Renal pelvis (tissue), 4 donors: Measurements from ENCODE around the gene TMEM178B. TPM values are rescaled to one million over a fixed set of nuclear protein-coding genes. Genes with fewer than 3 reads are reported as not detected.

Experiments used
- DNase-seq: peaks from one replicate; pipeline ENCODE4 v3.0.0-alpha.2; 2013
- polyA plus RNA-seq, 3 donors: library from polyadenylated mRNA; unstranded; fragments of 120-200 nt; gene quantifications; one replicate each; pipeline ENCODE4 v1.2.1, GENCODE V29; 2013; ENCODE audit not compliant: insufficient read length in 3 of 3

The TMEM178B gene
- polyA plus RNA-seq, 3 donors, result 0.27 to 0.38 (median 0.34) TPM

DNA sequence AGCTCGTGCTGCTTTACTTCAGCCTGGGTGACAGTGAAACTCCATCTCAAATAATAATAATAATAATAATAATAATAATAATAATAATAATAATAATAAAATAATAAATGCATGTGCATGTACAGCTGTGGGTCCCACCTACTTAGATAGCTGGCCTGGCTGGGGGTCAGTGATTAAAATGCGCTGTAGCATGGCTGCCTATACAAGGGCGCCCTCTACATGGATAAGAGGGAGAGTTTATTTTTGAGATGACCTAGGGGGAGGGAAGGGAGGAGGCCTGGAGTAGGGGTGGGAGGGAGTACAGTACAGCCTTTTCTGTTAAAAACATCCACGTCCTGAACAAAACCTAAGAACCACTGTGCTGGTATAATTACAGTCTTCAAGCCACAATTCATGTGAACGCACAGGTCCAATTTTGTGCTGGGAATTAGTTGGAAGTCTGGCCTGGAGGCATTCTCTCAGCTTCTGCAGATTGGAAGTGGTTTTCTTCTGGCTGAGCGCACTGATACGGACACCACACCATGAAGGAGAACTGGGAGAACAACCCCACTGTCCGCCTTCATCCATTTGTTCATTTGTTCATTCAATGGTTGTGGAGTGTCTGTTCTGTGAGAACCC is 146.5 kb downstream of the TMEM178B start:
- DNase-seq, result no peak

DNA sequence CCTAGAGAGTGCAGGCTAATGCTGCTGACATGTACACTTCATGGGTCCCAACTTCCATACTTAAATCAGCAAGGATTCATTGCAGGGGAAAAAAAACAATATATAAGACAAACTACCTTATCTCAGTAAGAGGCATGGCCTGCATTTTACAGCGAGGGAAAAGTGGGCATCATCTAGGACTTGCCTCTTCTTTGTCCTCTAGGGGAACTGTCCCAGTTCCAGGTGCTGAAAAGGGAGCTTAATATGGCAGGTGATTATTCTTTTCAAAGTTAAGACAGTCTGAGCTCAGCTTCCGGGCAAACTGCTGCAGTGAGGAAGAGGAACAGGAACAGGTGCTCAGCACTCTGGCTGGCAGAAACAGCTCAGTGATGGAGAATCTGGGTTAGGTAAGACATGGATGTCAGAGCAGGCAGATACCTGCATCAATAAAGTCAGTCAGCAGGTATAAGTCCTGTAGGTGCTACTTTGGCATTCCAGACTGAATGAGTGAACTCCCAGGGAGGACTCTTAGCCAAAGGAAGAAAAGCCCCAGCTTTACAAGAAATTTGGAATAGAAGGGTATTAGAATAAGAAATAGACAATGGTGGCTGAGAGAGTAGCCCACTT is 147.2 kb downstream of the TMEM178B start:
- peak; percentile 48 for DNase-seq

DNA sequence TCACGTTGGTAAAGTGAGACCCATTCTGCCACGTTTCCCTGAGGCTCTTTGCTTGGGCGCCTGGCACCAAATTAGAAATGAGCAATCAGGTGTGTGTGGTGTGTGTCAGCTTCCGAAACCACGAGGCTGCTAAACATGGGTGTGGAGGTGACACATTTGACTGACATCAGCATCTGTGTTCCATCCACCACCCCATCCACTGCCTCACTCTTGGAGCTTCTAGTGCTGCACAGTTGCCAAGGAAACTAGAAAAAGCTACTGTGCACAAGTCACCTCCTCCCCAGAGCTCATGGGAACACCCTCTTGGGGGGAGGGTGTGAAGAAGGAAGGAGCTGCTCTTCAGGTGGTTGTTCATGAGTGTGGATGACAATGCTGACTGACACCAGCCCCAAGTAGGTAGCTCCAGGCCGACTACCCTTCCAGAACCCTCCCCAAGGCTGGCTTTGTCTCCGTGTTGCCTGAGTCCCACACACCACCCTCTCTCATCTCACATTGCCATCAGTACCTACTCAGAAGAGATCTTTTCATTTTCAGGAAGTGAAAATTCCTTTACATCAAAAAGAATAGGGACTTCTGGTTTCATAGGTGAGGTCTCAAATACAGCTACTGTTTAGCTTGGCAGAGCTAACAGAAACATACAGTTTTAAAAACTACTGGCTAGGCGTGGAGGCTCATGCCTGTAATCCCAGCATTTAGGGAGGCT is 152.2 kb downstream of the TMEM178B start:
- DNase-seq, result no peak

DNA sequence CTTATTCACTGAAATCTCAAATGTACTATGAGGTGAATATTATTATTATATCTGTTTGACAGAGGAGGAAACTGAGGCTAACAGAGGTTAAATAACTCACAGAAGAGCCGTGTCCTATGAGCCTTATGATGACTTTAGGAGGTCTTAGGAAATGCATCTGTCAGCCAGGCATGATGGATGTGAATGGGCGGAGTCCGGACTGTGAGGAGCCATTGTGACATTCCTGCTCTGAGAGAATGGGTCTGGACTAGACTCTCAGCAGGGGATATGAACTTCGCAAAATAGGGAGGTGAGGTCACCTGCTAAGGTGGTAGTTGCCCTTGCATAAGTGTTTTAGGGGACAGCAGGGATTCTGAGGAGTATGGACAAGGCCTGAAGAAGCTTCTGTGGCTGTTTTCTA is 153.6 kb downstream of the TMEM178B start:
- no peak for DNase-seq

DNA sequence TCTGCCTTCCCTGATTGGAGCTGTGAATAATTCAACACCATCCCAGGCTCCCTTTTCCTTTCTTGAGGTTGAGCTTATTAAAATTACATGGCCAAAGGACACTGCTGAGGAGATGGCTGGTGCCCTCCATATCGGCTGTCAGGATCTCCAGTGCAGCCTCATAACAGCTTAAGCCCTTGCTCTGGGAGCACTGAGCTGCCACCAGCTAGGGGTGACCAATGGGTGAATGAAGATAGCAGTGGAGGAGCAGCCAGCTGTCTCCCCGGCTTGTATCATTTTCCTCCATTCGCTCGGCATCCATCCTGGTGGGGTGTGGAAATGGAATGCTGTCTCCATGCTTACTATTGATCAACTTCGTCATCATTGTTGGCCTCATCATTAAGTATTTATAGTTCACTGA is 154.6 kb downstream of the TMEM178B start:
- no peak for DNase-seq

DNA sequence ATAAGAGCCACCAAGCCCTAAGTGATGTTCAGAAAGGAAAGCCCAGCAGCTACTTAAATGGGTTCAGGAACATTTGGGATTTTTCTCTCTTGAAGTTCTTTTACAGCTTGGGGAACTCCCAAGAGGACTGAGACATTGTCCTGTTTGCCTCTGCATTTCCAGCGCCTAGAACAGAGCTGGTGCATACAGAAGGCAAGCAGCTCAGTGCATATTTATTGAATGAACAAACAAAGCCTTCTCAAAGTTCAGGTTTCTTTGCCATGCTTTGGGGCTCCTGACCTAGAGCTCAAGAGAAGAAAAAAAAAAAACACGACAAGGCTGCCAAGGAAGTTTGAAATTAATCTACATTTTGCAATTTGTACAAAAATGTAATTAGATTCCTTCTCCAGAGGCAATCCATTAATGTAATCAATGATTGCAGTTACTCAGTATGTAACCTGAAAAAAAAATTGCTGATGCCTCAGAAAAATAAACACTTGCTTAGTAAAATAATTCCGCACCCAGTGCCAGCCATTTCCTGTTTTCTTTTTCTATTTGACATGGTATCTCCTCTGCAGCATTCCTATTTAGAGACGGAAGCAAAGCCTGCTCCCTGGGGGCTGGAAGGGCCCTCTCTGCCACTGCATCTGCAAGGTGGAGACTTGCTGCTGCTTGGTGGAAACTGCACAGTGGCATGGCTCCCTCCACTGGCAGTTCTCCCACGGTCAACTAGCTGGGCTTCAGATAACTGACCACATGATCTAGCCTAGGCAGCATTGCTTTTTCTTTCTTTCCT is 157.3 kb downstream of the TMEM178B start:
- DNase-seq, result no peak

DNA sequence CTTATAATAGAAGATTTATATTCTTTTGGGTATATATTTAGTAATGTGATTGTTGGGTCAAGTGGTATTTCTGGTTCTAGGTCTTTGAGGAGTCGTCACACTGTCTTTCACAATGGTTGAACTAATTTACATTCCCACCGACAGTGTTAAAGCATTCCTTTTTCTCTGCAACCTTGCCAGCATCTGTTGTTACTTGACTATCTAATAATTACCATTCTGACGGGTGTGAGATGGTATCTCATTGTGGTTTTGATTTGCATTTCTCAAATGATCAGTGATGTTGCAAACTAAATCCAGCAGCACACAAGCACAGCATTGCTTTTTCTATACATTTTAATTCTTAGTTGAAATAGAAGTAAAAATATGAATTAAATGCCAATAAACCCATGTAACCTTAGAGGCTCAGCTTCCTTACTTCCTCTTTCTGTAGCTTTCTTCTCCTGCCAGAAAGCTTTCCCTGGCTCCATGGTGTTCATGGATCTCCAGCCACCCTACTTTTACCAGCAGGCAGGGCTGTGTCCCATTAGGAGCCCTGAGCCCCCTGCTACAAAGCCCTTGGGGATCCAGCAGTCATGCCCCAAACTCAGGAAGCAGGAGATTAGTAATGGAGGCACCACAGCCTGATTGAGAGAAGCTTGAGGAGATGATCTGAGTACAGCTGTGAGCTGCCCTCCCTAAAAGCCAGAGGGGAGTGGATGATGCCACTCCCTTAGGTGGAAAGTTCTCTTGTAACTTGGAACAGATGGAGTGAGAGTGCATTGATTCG is 158.6 kb downstream of the TMEM178B start:
- no peak for DNase-seq

DNA sequence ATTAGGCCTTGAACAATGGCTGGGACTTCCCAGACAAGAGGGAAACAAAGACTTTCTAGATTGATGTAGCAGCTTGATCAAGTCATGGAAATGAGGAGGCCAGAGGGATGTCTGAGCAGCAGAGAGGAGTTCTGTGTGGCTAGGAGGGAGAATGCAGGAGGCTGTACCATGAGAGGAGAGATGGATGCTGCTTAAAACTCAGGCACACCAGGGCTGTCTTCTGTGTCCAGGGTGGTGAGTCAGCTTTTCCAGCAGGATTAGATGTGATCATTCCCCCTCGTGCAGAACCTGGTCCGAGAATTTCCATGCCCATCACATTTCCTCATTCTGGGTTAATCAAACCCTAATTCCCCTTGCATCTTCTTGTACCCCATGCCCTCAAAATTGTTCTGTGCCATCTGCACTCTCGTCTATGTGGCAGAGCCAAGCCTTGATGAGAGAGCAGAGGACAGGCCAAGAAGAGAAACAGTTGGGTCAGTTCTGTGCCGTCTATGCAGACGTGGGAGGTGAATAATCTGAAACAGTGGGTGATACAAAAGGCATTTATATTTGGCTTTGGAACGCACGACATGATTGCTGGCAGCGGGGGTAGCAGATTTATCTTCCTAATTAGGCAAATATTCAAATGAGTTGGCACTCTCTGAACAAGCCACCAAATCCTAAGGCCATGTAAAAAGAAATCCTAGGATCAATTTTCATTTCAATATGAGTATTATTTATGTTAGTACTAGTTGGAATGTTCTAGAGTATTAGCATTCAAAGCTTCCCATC is 160.7 kb downstream of the TMEM178B start:
- DNase-seq, result no peak

DNA sequence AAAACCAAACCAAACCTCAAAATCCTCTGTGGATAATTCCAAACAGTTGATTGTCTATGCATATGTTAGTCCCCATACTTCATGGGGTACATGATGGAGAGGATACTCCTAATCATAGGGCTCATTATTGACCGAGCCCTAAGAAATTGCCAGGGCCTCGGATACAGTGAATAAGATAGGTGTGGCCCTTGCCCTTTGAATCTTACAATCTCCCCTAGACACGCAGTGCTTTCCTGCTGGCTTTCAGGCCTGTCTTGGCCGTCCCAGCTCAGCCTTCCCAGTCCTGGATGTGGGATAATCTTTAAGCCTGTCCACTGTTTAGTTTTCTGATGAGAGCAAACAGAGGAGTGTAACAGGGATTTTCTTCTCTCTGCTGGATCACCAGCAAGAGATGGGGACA is 161.8 kb downstream of the TMEM178B start:
- DNase-seq, result no peak

DNA sequence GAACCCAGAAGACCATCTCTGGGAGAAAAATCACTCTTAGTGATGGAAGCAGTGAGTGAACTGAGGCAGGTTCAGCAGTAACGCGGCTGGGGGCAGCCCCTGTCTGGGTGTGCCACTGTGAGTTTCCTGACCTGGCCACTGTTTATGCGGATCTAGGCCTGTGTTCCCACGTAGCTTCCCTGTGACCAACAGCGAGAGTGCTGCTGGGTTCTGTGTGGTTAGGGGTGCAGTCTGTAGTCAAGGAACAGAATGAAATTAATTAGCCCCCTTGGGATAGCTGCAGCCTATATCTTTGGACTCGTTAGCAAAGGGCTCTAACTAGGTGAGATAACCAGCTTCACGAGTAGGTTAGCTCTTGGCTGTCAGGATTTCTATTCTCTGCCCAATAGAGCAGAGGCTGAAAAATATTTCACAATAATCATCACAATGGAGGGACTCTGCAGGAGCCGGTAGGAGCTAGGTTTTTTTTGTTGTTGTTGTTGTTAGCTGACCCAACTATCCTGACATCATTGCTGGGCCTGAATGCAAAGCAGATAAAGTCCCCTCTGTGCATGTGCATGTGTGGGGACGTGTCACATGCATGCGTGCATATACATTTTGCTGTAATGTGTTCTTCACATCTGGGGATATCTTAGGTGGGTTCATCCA is 164.9 kb downstream of the TMEM178B start:
- no peak for DNase-seq

DNA sequence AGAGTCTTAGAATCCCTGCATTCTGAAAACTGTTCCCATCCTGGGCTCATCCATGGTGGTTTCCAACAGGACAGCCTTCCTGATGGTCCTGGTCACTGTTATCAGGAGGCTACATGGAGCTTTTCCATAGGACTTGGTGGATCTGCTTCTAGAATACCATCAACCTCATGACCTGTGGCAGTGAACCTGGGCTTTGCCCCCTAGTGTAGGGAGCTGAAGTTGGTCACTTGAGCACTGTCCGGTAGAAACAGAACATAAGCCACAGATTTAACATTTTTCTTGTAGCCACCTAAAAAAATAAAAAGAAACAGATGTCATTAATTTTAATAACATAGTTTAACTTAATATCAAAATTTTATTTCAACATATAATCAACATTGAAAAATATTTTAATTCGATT is 165.8 kb downstream of the TMEM178B start:
- no peak for DNase-seq

DNA sequence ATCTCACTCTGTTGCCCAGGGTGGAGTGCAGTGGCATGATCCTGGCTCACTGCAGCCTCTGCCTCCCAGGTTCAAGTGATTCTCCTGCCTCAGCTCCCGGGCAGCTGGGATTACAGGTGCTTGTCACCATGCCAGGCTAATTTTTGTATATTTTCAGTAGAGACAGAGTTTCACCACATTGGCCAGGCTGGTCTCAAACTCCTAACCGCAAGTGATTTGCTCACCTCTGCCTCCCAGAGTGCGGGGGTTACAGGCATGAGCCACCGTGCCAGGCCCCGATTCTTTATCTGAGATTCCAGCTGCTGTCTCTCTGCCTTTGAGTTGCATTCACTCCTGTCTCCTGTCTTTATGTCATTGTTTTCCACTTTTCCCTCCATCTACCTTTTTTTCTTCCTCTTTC is 168.7 kb downstream of the TMEM178B start:
- DNase-seq, result no peak

DNA sequence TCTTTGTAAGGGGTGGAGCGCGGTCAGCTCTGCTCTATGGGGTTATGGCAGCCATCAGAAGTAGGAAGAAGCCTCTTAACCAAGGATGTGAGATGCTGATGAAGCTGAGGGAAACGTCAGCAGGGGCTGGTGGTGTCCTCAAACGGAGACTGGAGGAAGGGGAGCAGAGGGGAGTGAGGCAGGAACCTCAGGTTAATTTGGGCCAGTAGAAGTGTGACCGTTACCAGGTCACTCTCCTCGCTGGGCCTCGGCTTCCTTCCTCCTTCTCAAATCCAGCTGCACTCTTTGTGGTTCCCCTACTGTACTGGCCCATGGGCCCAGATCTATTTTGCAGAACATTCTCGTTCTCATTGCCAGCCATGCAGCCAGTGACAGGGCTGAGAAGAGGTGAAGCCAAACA is 169.5 kb downstream of the TMEM178B start:
- no peak for DNase-seq

DNA sequence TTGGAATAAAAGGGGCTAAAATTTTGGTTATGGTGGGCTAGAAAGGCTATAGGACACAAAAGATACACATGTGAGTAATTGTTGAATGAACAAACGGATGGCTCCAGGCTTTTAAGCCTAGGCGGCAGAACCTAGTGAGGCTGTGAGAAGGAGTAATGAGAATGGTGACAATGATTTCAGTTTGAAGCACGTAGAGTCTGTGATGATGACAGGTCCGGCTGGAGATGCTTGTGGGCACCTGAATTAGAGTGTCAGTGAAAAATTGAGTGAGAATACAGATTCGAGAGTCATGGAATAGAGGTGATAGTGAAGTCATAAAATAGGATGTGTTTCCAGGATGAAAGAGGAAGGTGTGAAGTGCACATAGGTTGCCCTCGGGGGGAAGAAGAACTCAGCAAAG is 170.6 kb downstream of the TMEM178B start:
- no peak for DNase-seq

DNA sequence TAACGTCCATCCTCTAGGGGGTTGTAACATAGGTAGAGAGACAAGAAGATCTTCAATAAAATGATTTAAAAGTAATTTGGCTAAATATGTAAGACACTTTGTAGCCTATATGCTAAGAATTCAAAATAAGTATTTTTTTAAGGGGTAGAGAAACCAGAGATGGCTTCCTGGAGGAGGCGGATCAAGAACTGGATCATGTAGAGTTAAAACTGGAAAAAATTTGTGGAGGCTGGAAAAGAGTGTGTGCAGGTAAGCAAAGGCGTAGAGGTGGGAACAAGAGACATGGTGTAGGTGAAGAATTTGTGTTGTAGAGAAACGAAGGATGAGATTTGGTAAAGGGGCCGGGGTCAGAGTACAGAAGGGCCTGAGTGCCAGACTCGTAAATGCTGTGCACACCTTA is 172.6 kb downstream of the TMEM178B start:
- DNase-seq, result no peak

DNA sequence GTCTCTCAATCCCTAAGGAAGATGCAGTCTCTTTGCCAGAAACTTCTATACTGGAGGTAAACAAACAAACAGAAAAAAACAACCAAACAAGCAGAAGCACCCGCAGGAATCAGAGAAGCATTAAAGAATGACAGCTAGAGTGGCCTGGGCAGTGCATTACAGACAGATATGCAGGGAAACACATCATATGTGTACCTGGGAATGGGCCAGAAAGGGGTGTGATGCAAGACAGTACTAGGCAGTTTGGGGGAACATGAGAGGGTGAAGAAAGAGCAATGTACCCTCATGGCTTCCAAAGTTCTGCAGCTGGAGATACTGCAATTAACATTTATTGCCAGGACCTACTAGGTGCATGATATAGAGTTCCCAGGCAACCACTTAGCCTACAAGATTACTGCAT is 177.3 kb downstream of the TMEM178B start:
- no peak for DNase-seq

DNA sequence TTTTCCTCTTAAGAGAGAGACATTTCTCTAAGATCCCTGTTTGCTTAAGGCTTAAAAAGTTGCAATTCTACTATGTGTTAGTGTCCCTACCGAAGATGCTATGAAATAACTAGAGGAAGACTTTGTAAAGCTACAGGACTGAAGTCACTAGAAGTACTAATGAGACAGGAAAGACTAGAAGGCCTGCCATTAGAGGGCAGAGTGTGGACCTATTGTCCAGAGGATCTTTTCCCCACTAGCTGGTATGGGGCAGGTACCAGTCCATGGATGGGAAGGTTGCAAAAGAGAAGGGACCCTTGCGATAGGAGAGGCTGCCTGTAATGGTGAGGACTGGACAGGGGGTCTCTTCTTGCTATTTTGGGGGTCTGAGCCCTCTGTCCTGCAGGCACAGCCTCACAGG is 178.1 kb downstream of the TMEM178B start:
- DNase-seq, result no peak

DNA sequence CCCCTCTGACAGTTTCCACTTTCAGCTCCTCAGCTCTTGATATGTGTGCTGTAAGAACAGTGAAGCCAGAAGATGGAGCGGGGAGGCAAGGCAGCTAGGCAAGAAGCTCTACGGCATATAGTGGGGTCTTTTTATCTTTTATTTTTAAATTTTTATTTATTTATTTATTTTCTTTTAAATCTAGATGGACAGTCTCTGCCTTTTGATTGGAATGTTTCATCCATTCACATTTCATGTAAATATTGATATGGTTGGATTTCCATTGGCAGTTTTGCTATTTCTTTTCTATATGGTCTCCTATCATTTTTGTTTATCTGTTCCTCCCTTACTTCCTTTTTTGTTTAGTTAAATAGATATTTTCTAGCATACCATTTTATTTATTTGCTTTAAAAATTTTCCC is 183.7 kb downstream of the TMEM178B start:
- DNase-seq, result no peak

DNA sequence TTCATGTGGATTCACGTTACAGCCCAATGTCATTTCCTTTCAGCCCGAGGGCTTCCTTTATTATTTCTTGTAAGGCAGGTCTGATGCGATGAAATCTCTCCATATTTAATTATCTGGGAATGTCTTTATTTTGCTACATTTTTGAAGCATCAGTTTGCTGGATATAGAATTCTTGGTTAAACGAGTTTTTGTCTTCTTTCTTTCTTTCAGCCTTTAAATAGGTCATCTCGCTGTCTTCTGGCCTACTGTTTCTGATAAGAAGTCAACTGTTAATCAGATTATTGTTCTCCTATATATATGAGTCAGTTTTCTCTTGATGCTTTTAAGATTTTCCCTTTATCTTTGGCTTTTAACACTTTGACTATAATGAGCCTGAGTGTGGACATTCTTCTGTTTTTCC is 184.7 kb downstream of the TMEM178B start:
- DNase-seq, result no peak
